ENCODE measurements around the gene GLO1.

- TF ChIP-seq, protein P1, sequence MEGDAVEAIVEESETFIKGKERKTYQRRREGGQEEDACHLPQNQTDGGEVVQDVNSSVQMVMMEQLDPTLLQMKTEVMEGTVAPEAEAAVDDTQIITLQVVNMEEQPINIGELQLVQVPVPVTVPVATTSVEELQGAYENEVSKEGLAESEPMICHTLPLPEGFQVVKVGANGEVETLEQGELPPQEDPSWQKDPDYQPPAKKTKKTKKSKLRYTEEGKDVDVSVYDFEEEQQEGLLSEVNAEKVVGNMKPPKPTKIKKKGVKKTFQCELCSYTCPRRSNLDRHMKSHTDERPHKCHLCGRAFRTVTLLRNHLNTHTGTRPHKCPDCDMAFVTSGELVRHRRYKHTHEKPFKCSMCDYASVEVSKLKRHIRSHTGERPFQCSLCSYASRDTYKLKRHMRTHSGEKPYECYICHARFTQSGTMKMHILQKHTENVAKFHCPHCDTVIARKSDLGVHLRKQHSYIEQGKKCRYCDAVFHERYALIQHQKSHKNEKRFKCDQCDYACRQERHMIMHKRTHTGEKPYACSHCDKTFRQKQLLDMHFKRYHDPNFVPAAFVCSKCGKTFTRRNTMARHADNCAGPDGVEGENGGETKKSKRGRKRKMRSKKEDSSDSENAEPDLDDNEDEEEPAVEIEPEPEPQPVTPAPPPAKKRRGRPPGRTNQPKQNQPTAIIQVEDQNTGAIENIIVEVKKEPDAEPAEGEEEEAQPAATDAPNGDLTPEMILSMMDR (IDR thresholded peaks at IDR 0.05) = no peak
- no peak for TF ChIP-seq POLR2A (IDR thresholded peaks at IDR 0.05)
These were observed 48.1 kb upstream of the GLO1 start for GRCh38 chr6:38750968-38751615.
